PC-9 (cell line): ENCODE measurements around the gene DST.

Experiments used
- CTCF ChIP-seq: fragments of 200-600 bp; sonication (generic); conservative IDR thresholded peaks from 2 replicates; pipeline ENCODE4 v1.6.1; 2017; ENCODE audit warnings: mixed run types, antibody characterized with exemption, mild to moderate bottlenecking, moderate library complexity
- EZH2 ChIP-seq: fragments of 200-600 bp; sonication (generic); IDR thresholded peaks from 2 replicates; pipeline ENCODE4 v1.8.0; 2017; ENCODE audit warnings: antibody characterized with exemption, low read depth

GRCh38 chr6:56624728-56625069 lies 18.0 kb downstream of the DST start:
- no peak for TF ChIP-seq CTCF
- no peak for TF ChIP-seq EZH2
